Measurements from ENCODE around the gene ZNF280B.
"Not testable (repeated sequence)": the region's sequence is repeated elsewhere in the genome, so short reads cannot be mapped to it uniquely, and the experiment has no call there.

Gene ZNF280B

DNA sequence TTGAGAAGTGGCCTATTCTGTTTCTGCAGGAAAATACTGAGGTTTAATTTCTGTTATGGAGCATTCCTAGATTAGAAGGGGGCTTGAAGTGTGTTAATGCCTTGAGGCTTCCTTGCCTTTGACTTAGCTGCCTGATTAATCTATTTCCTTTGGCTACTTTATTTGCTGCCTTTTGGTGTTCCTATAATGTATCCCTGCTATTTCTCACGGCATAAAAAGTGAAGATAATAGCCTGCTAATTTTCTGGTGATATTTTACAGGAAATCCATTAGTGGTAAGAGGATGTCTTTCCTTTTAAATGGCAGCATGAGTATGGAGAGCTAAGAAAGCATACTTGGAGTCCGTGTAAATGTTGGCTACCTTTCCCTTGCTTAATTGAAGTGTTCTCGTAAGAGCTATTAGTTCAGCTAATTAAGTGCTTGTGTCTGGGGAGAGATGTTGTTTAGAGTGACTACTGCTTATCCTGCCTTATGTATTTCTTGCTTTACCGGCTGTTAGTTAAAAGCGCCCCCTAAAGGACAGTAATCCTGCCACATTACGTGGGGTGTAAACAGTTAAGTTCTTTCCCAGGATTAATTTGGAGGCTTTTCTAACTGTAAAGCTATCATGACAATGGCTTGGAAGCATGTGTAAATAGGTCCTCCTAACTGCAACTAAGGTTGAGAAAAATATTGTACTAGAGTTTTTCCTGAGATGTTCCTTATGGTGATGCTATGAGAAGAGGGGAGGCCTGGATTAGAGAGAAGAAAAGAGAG, 45.6 kb downstream of the ZNF280B start:
- DNase-seq, result no peak

GRCh38 chr22:22461583-22461982, 47.0 kb downstream of the ZNF280B start:
- no peak for DNase-seq

GRCh38 chr22:22461111-22461510, 47.4 kb downstream of the ZNF280B start:
- DNase-seq, result no peak

DNA sequence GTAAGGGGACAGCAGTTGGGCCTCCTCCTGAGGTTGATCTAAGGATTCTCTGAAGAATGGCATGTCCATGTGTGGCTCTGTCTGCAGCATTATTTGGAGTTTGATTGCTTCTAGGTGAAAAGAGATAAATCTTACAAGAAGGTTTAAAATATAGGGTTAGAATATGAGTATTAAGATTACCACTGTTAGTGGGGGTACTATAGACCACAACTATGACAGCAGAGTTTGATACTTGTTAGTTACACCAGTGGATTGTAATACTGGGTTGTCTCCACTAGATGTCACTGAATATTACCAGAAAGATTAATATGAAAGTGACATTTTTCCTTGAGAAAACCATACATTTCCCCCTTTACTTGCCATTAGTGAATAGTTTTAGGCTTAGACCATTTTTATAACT, 47.9 kb downstream of the ZNF280B start:
- DNase-seq, result no peak

GRCh38 chr22:22460060-22460459, 48.5 kb downstream of the ZNF280B start:
- DNase-seq, result no peak

DNA sequence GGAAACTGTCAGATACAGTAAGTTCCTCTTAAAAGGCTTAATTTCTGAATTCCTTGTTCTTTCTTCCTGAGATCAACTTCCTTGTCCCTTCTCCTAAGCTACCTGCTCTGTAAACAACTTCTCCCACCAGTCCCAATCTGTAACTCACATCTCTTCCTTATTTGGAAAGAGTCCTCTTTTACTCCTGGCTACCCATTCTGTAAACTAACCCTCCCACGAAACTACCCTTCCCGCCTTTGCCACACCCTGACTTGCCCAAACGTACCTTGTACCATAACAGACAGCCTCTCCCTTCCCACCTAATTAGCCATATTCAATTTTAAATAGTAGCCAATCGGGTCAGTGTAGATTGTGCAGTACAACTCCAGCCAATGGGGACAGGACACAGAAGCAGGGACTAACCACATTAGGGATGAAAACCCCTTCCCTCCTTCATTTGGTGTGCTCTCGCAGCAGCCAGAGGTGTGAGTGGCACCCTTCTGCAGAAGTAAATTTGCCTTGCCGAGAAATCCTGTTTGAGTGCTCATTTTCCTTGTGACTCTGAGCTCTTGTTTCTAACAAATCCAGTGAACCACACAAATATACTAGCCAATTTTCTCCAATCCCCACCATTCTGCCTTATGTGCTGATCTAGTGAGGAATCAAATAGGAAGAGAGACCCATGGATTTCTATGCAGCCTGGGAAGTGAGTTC, 49.5 kb downstream of the ZNF280B start:
- DNase-seq, result no peak

GRCh38 chr22:22458387-22458786, 50.2 kb downstream of the ZNF280B start:
- no peak for DNase-seq

DNA sequence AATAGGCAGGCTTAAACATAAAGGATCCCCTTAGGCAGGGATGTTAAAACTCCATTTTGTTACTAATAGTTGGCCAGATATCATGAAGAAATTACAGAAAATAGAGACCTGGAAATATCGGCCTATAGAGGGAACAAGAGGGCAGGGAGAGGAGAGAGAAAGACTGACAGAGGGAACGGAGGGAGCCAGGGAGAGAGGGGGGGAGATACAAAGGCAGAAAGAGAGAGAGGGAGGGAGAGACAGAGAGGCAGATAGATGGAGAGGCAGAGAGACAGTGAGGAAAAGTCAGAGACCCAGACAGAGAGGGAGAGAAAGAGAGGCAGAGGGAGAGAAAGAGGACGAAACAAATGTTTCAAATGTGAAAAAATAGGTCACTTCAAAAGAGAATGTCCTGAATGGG, 53.5 kb downstream of the ZNF280B start:
- DNase-seq, result no peak

DNA sequence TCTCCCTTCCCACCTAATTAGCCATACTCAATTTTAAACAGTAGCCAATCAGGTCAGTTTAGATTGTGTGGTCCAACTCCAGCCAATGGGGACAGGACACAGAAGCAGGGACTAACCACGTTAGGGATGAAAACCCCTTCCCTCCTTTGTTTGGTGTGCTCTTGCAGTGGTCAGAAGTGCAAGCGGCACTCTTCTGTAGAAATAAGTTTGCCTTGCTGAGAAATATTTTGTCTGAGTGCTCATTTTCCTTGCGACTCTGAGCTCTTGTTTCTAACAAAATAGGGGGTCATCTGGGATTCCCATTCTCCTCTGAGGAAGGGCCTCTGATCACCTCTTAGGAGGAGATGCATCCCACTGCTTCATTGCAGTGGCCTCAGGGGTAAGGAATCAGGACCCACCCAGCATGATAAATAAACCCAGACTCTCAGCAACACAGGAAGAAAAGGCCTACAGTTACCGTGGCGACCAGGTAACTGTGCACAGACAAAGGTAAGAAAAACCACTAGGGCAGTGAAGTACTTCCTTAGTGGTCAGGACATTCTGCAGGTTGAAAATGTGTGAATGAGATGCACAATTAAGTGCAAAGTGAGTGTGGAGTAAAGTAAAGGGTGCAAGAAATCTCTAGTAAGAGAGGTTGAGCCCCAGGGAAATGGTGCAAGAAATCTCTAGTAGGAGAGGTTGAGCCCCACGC, 55.4 kb downstream of the ZNF280B start:
- no peak for DNase-seq

DNA sequence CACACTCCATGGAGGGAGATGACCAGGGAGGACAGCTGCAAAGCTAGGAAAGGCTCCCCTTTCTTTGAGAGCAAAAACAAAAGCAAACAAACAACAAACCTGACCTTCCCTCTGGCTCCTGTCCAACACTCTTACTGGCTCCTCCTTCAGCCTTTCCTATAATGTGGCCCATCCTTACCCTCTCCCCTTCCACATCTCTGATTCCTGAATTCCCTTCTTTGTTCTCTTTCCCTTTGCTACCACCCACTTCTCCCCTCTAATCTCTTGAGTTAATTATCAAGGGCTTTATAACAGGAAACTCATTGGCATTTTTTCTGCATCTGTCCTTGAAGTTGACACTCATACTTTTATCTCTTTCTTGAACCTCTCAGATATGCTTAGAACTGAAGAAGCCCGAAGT, 56.3 kb downstream of the ZNF280B start:
- no peak for DNase-seq

DNA sequence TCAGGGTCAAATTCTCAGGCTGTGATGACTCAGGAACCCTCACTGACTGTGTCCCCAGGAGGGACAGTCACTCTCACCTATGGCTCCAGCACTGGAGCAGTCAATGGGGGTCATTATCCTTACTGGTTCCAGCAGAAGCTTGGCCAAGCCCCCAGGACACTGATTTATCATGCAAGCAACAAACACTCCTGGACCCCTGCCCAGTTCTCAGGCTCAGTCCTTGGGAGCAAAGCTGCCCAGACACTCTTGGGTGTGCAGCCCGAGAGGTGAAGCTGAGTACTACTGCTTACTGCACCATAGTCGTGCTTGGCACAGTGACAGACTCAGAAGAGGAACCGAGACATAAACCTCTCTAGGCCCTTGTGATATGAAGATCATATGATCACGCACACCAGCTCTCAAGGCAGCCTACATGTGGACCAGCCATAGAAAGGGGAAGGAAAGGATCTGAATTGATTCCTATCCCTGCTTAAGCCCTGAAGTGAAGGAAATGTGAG, 58.2 kb downstream of the ZNF280B start:
- DNase-seq, result no peak

- no peak for DNase-seq
Measured at GRCh38 chr22:22449819-22450218, 58.7 kb downstream of the ZNF280B start.

GRCh38 chr22:22446517-22446916, 62.0 kb downstream of the ZNF280B start:
- no peak for DNase-seq

- DNase-seq, result not testable (repeated sequence)
Measured at GRCh38 chr22:22444007-22444589, 64.4 kb downstream of the ZNF280B start.

GRCh38 chr22:22442928-22443709, 65.4 kb downstream of the ZNF280B start:
- DNase-seq, result no peak

DNA sequence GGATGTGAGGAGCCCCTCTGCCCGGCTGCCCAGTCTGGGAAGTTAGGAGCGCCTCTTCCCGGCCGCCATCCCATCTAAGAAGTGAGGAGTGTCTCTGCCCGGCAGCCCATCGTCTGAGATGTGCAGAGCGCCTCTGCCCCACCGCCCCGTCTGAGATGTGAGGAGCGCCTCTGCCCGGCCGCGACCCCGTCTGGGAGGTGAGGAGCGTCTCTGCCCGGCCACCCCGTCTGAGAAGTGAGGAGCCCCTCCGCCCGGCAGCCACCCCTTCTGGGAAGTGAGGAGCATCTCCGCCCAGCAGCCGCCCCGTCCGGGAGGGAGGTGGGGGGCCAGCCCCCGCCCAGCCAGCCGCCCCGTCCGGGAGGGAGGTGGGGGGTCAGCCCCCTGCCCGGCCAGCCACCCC, 66.9 kb downstream of the ZNF280B start:
- DNase-seq, result not testable (repeated sequence)

- no peak for DNase-seq
Measured at GRCh38 chr22:22440188-22440587, 68.4 kb downstream of the ZNF280B start.

Measured in fibroblast of skin of scalp (primary cell).